CD4-positive, alpha-beta T cell treated with Interleukin-15 for 4 hours (primary cell): ENCODE results near the gene CCDC120.

Source experiments
- DNase-seq: peaks from one replicate; pipeline ENCODE4 v3.0.0-alpha.2; 2020; ENCODE audit warnings: low spot score

Gene CCDC120

DNA sequence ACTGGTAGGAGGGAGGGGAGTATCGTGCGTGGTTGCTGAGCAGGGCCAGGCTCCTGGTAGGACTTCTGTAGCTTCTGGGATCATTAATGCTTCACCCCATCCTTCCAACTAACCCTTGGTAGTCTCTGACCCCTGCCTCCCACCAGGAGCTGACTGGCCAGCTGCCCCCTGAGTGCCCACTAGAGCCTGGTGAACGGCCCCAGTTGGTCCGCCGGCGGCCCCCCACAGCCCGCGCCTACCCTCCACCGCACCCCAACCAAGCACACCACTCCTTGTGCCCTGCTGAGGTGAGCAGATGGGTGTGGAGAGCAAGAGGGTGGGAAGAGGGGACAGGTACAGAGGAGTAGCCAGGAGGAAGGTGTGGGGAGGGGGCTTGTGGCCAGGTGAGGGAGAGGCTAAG, 4.9 kb downstream of the CCDC120 start:
- no peak for DNase-seq

DNA sequence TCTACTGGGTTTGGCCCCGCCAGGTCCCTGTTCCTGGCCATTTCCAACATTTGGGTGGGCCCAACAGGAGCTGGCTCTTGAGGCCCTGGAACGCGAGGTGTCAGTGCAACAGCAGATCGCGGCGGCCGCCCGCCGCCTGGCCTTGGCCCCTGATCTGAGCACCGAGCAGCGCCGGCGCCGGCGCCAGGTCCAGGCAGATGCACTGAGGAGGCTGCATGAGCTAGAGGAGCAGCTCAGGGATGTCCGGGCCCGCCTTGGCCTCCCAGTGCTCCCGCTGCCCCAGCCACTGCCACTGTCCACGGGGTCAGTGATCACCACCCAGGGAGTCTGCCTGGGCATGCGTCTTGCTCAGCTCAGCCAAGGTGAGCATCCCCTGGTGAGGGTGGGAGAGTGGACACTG, 5.5 kb downstream of the CCDC120 start:
- DNase-seq: no peak

DNA sequence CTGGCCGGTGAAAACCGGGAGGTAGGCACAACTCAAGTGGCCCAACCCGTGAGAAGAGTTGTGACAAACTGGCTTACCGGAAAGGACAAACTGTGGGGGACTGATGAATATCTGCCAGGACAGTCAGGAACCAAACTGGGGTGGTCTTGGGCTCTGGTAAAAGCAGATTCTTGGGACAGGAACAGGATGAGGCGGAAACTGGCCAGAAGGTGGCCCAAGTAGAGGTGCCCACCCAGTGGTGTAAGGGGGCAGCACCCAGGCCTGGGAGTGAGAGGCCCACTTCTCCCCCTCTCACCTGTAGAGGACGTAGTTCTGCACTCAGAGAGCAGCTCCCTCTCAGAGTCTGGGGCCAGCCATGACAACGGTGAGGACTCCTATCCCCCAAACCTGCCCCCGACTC, 5.9 kb downstream of the CCDC120 start:
- no peak for DNase-seq

DNA sequence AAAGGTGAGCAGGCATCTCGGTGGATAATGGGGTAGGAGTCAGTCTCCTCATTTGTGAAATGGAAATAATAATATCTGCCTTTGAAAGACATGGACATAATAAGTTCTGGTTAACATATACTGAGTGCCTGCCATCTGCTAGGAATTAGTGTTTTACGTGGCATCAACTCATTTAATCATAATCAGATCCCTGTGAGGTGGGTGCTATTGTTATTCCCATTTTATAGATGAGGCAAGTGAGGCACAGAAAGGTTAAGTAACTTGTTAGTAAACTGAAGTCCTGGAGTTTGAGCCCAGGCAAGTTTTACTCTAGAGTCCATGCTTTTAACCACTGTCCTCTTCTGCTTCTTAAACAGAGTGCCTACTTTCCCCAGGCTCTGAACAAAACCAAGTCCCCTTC, 7.5 kb downstream of the CCDC120 start:
- DNase-seq: no peak

DNA sequence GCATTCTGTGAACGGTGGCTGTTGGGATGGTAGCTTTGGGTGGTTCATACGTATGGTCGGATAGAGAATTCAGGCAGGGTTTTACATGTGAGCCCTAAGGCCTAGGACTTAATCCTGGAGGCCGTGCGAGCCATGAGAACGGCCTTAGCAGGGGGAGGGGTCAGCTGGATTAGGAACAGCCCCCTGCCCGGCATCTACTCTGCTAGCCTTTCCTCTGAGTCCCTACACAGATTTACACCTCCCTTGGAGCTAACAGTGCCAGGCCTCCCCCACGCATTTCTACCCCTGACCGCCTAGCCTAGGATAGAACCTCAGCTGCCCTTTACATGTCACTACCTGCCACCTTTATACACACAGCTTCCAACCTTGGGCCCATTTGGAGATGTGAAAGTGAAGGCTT, 7.9 kb downstream of the CCDC120 start:
- DNase-seq: no peak

DNA sequence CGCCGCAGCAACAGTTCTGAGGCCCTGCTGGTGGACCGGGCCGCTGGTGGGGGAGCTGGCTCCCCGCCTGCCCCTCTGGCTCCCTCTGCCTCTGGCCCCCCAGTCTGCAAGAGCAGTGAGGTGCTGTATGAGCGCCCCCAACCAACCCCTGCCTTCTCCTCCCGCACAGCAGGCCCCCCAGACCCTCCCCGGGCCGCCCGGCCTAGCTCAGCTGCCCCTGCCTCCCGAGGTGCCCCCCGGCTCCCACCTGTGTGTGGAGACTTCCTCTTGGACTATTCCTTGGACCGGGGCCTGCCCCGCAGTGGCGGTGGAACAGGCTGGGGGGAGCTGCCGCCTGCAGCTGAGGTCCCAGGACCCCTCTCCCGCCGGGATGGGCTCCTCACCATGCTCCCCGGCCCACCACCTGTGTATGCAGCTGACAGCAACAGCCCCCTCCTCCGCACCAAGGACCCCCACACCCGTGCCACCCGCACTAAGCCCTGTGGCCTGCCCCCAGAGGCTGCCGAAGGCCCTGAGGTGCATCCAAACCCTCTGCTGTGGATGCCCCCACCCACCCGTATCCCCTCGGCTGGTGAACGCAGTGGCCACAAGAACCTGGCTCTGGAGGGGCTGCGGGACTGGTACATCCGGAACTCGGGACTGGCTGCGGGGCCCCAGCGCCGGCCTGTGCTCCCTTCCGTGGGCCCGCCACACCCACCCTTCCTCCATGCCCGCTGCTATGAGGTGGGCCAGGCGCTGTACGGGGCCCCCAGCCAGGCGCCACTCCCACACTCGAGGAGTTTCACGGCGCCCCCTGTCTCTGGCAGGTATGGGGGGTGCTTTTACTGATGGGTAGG, 8.7 kb downstream of the CCDC120 start:
- no peak for DNase-seq

DNA sequence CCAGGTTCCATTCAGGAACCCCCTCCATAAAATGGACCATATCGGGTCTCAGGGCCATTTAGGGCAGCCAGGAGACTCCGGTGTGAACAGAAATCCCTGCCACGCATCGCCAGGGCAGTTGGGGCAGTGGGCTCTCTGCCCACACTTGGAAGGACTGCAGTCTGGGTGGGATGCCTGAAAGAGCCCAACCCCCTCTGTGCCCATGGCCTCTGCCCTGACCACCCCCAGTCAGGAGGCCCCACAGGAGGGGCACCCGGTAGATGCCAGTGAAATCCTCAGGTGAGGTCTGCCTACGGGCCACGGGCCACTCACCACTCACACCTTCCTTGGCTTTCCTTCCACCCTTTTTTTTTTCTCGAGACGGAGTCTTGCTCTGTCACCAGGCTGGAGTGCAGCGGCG, 10.2 kb downstream of the CCDC120 start:
- DNase-seq: no peak

DNA sequence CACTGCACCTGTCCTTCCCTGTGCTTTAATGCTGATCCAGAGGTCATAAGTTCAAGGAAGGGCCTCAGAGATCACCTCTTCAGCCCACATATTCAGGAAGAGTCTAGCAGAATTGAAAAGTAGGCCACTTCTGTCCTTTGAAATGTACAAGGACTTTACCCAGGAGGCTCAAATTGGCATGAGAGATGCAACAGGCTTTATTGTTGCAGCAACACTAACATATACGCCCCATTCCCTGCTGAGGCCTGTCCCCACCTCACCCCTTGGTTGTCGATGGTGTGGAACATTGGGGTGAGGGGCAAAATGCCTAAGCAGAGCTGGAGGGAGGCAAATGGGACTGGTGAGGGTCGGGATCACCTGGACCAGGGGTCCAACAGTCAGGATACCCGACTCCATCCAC, 12.2 kb downstream of the CCDC120 start:
- DNase-seq: no peak

DNA sequence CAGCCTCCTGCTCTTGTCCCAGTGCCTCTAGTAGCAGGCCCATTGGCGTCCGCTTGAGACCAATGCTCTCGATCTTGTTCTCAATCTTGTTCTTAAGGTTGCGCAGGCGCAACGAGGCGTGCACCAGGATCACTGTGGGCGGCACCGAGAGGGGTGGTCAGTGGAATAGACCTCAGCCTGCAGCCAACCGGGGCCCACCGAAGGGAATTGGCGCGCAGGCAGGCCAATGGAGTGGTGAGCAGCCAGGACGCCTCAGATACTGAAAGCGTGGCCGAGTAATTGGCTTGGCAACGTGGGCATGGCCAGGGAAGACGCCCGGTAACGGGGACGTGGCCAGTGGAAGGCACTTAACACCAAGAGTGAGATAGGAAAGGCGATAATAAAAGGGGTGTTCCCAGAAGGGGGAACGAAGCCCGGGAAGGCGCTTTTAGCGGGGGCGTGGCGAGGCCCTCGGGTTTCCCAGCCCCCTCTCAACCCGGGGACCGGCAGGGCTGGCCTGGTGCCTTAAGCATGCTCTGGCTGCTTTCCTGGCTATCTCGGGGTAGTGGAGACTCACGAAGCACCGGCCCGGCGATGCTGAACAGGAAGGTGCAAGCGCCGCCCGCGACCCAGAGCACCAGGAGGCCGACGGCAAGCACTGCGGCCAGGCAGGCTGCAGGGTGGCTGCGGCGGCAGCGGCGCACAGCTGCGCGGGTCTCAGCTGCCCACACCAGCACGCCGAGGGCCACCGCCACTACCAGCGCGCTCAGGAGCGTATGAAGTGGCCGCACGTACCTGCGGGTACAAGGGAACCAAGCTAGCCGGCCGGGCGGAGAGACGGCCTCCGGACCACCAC, 13.3 kb downstream of the CCDC120 start:
- DNase-seq: no peak

DNA sequence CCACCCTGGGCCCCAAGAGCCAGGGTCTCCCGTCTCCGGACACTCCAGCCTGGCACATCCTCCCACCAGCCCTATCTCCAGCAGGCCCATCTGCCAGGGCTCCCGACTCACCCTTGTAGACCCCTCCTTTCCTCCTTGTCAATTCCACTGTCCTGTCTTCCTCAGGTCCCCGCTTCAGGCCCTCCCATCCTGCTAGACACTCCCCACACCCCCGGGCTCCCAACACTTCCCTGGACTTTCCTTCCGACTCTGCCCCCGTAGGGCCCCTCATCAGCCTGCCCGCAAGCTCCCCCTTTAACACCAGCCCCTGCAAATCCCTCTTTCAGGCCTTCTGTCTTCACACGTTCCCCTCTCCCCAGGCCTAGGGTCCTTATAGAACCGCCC, 13.9 kb downstream of the CCDC120 start:
- DNase-seq: no peak

DNA sequence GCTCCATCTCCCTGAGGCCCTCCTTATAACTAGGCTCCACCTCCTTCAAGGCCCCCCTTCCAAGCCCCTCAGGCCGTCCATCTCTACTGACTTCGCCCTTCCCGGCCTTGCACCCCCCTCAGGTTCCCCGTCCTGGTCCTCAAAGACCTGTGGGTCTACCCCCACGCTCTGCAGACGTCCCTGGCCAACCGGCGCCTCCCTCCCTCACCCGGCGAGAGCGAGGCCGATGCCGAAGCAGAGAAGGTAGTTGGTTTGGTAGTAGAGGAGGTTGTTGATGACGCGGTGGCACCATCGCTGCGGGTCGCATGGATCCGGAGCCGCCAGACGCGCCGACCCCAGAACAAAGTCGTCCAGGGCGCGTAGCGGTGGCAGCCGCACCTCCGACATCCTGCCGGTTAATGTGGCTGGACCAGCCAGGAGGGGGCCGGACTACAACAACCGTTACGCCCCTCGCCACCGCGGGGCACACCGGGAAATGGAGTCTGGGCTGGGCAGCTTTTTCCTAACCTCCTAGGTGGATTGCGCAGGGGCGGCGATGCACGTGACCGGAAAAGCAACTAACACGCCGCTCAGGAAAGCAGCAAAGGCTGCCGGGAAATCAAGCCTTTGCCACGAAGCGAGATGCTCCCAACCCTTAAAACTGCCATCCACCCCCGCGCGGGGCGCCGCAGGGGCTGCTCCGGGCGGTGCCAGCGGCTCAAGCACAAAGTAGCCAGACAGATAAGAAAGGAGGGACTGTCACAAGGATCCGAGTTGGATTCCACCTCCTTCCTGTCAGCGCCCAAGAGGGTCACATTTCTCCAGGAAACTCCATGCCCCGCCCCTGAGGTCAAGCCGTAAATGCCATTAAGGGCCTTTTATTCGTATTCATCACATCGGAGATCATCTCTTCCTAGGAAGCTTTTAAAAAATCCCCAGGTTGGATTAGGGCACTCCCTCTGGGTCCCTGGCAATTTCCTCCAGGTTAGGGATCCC, 15.1 kb downstream of the CCDC120 start, which contains the start of gene PRAF2:
TSS of gene PRAF2 (minus strand) at position 402 of the 975 bp plus-strand sequence. CDS start at position 387, 15 bp downstream.
- DNase-seq: peak; percentile 91

DNA sequence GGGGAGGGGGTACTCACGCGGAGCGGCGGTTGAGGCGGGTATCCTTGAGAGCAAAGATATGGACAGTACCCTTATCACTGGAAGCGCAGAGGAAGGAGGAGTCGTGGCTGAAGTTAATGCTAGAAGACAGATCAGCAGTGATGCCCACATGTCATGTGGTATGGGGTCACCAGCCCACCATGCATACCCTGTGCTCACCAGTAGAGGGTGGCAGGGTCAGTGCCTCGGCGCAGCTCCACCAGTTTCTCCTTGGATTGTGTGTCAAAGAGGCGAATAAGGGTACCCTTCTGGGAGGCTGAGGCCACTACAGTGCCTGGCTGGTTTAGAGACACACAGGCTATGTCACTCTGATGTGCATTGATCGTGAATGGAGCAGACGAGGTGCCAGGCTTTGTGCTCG, 16.5 kb downstream of the CCDC120 start:
- no peak for DNase-seq

DNA sequence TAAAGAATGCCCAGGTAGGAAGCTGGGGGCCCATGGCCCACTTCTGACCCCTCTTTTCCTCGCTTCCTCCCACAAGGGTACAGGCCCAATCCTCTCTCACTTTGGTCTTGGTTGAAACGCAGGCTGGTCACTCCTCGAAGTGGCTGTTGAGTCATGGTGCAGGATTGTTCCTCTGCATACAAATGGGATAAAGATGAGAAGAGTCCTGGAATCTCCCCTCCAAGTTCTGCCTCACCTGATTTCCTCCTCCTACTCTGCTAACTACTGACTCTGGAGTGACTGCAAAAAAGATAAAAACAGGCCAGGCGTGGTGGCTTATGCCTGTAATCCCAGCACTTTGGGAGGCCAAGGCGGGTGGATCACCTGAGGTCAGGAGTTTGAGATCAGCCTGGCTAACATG, 19.1 kb downstream of the CCDC120 start:
- DNase-seq: no peak

DNA sequence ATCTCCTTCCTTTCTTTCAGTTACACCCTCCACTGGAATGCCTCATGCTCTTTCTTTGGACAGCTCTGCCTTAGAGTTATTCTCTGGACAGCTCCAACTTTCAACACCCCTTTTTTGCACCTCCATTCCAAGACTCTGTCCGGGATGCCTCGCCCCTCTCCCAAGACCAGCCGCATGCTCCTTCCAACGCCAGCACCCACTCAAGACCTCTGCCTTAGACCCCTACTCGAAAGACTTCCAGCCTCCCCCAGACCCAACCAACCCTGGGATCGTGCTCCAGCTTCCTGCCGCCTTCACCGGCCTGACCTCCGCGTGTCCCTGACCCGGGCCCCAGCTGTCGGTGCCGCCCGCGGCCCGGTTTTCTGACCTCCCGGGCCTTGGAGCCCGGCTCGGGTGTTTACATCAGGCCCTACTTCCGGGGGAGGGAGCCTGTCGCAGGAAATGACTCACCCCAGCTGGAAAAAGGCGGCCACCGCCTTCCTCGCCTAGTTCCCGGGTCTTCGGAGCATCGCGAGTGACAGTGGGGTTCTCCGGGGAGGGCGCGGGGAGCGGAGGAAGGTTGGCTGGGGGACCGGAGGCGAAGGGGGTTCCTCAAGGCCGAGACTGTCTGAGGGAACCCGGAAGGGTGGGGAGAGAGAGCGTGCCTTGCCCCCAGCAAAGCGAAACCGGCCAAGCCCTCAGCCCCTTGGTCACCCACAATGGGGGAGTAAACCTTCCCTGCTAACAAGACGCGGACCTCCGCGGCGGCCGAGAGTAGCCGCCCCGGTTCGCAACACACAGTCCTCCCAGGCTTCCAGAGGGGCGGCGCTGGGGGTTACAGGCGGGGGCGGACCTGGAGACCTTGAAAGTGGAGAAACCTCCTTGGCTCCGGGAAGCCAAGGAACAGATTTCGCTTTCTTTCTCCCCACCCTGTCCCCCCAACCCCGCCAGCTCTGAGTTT, 21.0 kb downstream of the CCDC120 start, which contains the start of gene WDR45:
TSS of gene WDR45 (minus strand) at position 399 of the 940 bp plus-strand sequence. CDS start 1,792 bp downstream, outside the sequence.
- DNase-seq: peak; percentile 75

DNA sequence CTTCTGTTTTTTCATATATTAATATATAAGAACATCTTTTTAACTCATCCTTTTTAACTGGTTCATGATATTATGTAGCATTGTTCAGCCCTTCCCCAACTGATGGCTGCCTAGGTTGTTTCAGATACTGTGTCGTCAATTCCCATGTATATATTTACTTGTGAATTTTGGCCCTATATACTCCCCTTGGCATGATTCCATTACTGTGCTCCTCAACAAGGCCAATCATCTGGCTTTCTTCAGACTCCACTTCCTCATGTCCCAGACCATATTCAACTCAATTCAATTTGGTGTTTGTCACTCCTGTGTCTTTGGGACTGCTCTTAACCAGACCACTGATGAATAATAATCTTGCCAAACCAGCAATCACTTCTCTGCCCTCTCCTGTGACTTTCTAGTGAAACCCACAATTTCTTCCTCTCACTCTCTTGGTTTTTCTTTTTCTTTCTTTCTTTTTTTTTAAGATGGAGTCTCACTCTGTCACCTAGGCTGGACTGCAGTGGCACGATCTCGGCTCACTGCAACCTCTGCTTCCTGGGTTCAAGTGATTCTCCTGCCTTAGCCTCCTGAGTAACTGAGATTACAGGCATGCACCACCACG, 23.6 kb downstream of the CCDC120 start:
- no peak for DNase-seq

DNA sequence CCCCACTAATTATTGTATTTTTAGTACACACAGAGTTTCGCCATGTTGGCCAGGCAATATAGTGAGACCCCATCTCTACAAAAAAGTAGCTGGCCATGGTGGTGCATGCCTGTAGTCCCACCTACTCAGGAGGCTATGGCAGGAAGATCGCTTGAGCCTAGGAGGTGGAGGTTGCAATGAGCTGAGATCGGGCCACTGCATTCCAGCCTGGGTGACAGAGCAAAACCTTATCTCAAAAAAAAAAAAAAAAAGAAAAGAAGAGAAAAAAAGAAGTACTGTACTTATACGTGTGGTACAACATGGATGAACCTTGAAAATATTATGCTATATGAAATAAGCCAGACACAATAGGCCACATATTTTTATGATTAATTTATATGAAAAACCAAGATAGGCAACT, 30.8 kb downstream of the CCDC120 start:
- DNase-seq: no peak

DNA sequence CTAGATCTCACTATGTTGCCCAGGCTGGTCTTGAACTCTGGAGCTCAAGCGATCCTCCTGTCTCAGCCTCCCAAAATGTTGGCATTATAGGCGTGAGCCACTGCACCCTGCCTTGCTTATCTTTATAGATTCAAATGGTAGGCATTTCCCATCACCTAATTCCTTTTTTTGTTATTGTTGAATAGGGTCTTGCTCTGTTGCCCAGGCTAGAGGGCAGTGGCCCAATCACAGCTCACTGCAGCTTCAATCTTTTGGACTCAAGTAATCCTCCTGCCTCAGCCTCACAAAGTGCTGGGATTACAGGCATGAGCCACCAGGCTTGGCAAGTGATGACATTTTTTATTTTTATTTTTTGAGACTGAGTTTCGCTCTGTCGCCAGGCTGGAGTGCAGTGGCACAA, 37.6 kb downstream of the CCDC120 start:
- DNase-seq: no peak

DNA sequence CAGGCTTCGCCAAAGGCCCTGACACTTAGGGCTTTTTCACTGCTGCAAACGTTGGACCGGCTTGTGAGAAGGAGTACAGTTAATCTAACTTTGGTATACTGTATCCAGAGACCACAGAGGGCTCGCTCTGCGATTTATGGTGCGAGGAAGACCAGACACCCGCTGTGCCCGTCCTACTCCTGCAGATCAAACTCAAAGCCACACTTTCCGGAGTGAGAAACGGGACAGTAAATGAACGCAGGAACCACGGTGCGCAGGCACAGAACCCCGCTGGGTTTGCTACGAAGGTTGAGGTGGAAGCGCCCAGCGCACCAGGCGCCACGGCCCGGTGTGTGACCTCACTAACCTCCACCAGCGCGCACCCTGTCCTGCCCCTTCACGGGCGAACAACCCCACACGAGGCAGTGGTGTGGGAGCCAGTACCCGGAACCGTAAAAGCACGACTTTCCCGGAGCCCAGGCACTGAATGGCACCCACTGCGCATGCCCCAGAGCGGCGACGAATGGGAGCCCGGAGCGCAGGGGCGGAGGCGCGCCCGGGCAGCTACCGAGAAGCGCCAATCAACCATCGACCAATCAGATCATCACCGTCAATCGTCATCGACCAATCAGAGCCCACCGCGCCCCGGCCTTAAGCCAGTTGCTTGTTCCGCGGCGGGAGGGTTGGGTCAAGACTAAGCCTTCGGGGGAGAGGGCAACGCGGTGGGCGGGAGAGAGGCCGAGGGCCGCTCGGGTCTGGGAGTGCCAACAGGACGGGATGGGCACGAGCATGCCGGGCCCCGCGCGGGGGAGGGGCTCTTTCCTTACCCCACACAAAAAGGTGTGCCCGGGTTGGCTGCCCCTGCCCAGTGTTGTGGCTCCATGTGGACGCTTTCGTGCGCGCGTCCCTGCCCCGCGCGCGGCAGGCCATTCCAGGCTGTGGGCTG, 42.2 kb downstream of the CCDC120 start:
- DNase-seq: peak; percentile 93

DNA sequence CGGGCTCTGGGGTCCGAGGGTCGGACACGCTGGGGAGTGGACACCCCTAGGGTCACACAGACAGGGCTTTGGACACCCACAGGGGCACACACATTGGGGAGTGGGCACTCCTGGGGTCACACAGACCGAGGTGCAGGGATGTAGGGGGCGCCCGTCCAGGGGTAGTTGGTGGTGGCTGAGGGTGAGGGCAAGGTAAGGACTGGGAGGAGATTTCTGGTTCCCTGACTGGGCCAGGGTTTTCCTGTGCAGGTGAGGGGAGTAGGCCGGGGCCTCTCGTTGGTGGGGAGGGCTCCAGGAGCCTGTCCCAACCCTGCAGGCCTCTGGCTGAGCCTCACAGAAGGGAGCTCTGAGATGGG, 42.8 kb downstream of the CCDC120 start:
- no peak for DNase-seq
